Epithelial cell of esophagus (primary cell): ENCODE data around the gene STARD10.

Source experiments
- DNase-seq: peaks from one replicate; pipeline ENCODE4 v3.0.0; 2010; ENCODE audit warnings: low read depth
- H3K4me3 ChIP-seq: 2 replicates; pipeline ENCODE4 v1.5.1; 2011; ENCODE audit warnings: mild to moderate bottlenecking, low read length, control low read depth
- TF ChIP-seq, protein P1 (sequence below): IDR thresholded peaks from 2 replicates; pipeline ENCODE4 v1.5.1; 2011; ENCODE audit warnings: low read depth, mild to moderate bottlenecking, low read length, control low read depth, inconsistent platforms; ENCODE audit not compliant: insufficient read depth; ENCODE audit errors: missing control alignments

STARD10 gene

GRCh38 chr11:72719144-72719543 lies 74.7 kb downstream of the STARD10 start:
- H3K4me3 ChIP-seq: peak overlapping the region; percentile 87
- DNase-seq: no peak
- TF ChIP-seq, protein P1, sequence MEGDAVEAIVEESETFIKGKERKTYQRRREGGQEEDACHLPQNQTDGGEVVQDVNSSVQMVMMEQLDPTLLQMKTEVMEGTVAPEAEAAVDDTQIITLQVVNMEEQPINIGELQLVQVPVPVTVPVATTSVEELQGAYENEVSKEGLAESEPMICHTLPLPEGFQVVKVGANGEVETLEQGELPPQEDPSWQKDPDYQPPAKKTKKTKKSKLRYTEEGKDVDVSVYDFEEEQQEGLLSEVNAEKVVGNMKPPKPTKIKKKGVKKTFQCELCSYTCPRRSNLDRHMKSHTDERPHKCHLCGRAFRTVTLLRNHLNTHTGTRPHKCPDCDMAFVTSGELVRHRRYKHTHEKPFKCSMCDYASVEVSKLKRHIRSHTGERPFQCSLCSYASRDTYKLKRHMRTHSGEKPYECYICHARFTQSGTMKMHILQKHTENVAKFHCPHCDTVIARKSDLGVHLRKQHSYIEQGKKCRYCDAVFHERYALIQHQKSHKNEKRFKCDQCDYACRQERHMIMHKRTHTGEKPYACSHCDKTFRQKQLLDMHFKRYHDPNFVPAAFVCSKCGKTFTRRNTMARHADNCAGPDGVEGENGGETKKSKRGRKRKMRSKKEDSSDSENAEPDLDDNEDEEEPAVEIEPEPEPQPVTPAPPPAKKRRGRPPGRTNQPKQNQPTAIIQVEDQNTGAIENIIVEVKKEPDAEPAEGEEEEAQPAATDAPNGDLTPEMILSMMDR: no peak

DNA sequence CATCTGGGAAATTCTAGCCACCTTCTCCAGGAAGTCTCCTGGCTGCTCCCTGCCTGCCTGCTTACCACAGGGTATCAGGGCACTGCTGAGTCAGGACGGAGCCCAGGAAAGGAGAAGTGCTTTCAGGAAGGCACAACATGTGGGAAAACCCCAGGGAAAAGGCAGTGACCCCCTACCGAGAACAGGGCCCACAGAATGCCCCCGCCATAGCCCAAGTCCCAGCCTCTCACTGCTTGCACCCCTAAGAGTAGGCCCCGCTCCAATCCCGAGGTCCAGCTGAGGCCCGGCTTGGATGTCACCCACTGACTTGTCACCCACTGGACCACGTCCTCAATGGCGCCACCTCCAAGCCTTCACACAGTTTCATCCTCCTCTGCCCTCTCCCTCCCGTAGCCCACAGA lies 75.7 kb downstream of the STARD10 start:
- TF ChIP-seq, protein P1: no peak
- no peak overlapping the region for H3K4me3 ChIP-seq
- no peak for DNase-seq

DNA sequence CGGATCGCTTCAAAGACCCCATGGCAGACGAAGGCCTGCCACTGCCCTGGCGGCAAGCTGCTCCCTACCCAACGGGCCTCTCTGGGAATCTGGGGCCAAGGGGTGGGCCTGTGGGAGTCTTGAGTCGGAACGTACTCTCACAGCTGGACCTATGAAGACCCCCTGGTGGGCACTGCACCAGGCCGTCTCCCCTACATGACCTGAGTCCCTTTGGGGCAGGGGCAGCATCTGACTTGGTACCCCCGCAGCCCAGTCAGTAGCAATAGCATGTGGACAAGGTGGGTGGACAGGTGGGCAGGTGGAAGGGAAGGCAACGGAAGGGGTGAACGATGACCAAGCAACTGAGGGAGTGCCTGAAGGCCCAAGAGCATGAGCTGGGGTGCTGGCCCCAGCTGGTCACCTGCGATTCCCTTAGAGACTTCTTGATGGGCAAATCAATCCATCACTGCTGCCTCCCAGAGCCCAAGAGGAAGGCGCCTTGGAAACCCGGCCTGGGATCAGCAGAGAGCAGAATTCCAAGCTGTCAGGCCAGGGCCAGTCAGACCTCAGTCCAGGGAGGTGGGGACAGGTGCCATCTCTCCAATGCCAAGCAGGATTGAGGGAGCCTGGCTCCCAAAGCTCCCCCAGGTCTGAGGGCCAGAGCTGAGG lies 76.9 kb downstream of the STARD10 start:
- no peak for DNase-seq
- H3K4me3 ChIP-seq: no peak overlapping the region
- TF ChIP-seq, protein P1: no peak

GRCh38 chr11:72716290-72716689 lies 77.6 kb downstream of the STARD10 start:
- TF ChIP-seq, protein P1: no peak
- no peak overlapping the region for H3K4me3 ChIP-seq
- DNase-seq: no peak

DNA sequence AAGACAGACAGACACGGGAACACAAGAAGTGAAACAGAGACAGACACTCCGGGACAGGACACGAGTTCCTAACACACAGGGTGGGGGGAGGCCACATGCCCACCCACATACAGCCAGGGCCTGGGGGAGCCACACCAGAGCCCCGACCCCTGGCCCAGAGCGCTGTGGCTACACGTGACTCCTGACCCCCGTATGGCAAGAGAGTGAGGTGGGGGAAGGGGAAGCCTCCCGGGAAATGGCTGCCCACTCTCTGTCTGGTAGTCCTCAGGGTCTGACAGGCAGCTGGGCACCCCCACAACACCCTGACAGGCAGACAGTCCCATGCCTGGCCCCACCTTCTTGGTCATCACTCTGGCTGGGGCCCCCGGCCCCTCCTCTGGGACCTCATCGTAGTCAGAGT lies 81.0 kb downstream of the STARD10 start:
- no peak for DNase-seq
- TF ChIP-seq, protein P1: no peak
- no peak overlapping the region for H3K4me3 ChIP-seq

- DNase-seq: no peak
- TF ChIP-seq, protein P1: no peak
- H3K4me3 ChIP-seq: no peak overlapping the region
Observed at GRCh38 chr11:72712168-72712751, 81.6 kb downstream of the STARD10 start.

DNA sequence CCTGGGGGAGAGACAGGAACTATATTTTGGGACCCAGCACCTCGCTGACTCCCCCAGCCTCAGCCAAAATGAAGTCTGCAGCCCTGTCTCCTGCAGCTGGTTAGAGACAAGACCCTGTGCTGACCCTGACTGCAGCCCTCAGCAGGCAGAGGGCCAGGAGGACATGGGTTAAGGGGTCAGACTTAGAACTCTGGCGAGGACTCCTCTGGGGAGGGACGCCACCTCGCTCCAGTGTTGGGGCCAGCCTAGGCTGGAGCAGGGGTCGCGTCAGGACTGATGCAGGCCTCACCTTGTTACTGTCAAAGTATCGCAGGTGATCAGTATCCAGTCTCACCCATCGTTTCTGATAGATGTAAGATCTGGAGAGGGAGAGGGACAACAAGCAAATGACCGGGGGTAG lies 82.7 kb downstream of the STARD10 start:
- no peak overlapping the region for H3K4me3 ChIP-seq
- TF ChIP-seq, protein P1: no peak
- no peak for DNase-seq
